PFSK-1 (cell line): ENCODE results near the gene AUTS2.

Source experiments
- FOXP2 ChIP-seq: optimal IDR thresholded peaks from 2 replicates; pipeline ENCODE3; 2011; ENCODE audit warnings: borderline replicate concordance, control low read depth, inconsistent platforms; ENCODE audit not compliant: insufficient read depth; ENCODE audit errors: extremely low read length, extremely low read depth
- POLR2AphosphoS5 ChIP-seq: IDR thresholded peaks from 2 replicates; pipeline ENCODE4 v1.6.1; 2012; ENCODE audit warnings: low read depth, mild to moderate bottlenecking, control low read depth, low read length, moderate library complexity
- REST ChIP-seq, 2 experiments: IDR thresholded peaks; 2 replicates each; pipeline versions ENCODE4 v1.6.1 to v1.8.0; 2011 to 2012; ENCODE audit warnings: low read depth in 2 of 2, low read length in 2 of 2, control low read depth in 1 of 2, inconsistent platforms in 1 of 2, mild to moderate bottlenecking in 1 of 2, moderate library complexity in 1 of 2; ENCODE audit not compliant: insufficient read depth in 1 of 2
- SIN3A ChIP-seq: IDR thresholded peaks from 2 replicates; pipeline ENCODE4 v1.6.1; 2012; ENCODE audit warnings: mild to moderate bottlenecking, low read length, moderate library complexity, borderline replicate concordance; ENCODE audit not compliant: insufficient read depth
- TAF1 ChIP-seq: IDR thresholded peaks from 2 replicates; pipeline ENCODE4 v1.6.1; 2012; ENCODE audit warnings: low read length, control low read depth, borderline replicate concordance; ENCODE audit not compliant: insufficient read depth

AUTS2 gene

GRCh38 chr7:70505886-70506285, 907.6 kb downstream of the AUTS2 start:
- no peak for TF ChIP-seq FOXP2
- TF ChIP-seq TAF1, result no peak
- no peak for TF ChIP-seq POLR2AphosphoS5
- TF ChIP-seq REST (IDR thresholded peaks at IDR 0.05; ENCODE audit: insufficient read depth in 1 of 2, low read depth in 2 of 2, low read length in 2 of 2), result no peak
- TF ChIP-seq SIN3A, result no peak

- no peak for TF ChIP-seq REST (IDR thresholded peaks at IDR 0.05; ENCODE audit: insufficient read depth in 1 of 2, low read depth in 2 of 2, low read length in 2 of 2)
- no peak for TF ChIP-seq FOXP2
- TF ChIP-seq POLR2AphosphoS5, result no peak
- TF ChIP-seq SIN3A, result no peak
- TF ChIP-seq TAF1, result no peak
These were observed 908.2 kb downstream of the AUTS2 start for GRCh38 chr7:70506434-70506833.

- TF ChIP-seq FOXP2 (no peak), SIN3A (no peak), POLR2AphosphoS5 (no peak), TAF1 (no peak), REST (IDR thresholded peaks at IDR 0.05; ENCODE audit: insufficient read depth in 1 of 2, low read depth in 2 of 2, low read length in 2 of 2) (no peak)
These were observed 913.9 kb downstream of the AUTS2 start for GRCh38 chr7:70512144-70512543.

- TF ChIP-seq REST (IDR thresholded peaks at IDR 0.05; ENCODE audit: insufficient read depth in 1 of 2, low read depth in 2 of 2, low read length in 2 of 2) (no peak), FOXP2 (no peak), POLR2AphosphoS5 (no peak), TAF1 (no peak), SIN3A (no peak)
These were observed 914.5 kb downstream of the AUTS2 start for GRCh38 chr7:70512761-70513160.

- TF ChIP-seq TAF1, result no peak
- TF ChIP-seq POLR2AphosphoS5, result no peak
- TF ChIP-seq REST (IDR thresholded peaks at IDR 0.05; ENCODE audit: insufficient read depth in 1 of 2, low read depth in 2 of 2, low read length in 2 of 2), result no peak
- no peak for TF ChIP-seq FOXP2
- no peak for TF ChIP-seq SIN3A
These were observed 922.3 kb downstream of the AUTS2 start for GRCh38 chr7:70520611-70521010.
